Choroid plexus epithelial cell (primary cell): ENCODE results near the gene EPN3.

Source experiments
- DNase-seq: peaks from one replicate; pipeline ENCODE4 v3.0.0-alpha.2; 2010; ENCODE audit warnings: low read depth
- H3K4me3 ChIP-seq: 2 replicates; pipeline ENCODE4 v1.5.1; 2011; ENCODE audit warnings: low read depth, mild to moderate bottlenecking, control low read depth, low read length, moderate library complexity
- TF ChIP-seq, protein P1 (sequence below): conservative IDR thresholded peaks from 2 replicates; pipeline ENCODE4 v1.5.1; 2011; ENCODE audit warnings: low read depth, mild to moderate bottlenecking, control low read depth, inconsistent platforms, low read length, moderate library complexity

EPN3 gene

DNA sequence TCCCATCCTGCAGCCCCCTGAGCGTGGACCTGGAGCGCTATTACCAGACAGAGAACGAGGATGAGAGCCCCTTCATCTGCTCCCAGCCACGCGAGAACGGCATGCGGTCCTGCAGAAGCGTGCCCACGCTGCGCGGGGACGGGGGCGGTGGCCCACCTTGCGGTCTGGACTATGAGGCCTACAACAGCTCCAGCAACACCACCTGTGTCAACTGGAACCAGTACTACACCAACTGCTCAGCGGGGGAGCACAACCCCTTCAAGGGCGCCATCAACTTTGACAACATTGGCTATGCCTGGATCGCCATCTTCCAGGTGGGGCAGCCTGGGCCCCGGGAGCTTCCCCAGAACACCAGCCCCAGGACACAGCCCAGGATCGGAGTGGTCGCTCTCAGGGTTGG is 40.0 kb downstream of the EPN3 start:
- no peak overlapping the region for H3K4me3 ChIP-seq
- no peak for DNase-seq
- TF ChIP-seq, protein P1, sequence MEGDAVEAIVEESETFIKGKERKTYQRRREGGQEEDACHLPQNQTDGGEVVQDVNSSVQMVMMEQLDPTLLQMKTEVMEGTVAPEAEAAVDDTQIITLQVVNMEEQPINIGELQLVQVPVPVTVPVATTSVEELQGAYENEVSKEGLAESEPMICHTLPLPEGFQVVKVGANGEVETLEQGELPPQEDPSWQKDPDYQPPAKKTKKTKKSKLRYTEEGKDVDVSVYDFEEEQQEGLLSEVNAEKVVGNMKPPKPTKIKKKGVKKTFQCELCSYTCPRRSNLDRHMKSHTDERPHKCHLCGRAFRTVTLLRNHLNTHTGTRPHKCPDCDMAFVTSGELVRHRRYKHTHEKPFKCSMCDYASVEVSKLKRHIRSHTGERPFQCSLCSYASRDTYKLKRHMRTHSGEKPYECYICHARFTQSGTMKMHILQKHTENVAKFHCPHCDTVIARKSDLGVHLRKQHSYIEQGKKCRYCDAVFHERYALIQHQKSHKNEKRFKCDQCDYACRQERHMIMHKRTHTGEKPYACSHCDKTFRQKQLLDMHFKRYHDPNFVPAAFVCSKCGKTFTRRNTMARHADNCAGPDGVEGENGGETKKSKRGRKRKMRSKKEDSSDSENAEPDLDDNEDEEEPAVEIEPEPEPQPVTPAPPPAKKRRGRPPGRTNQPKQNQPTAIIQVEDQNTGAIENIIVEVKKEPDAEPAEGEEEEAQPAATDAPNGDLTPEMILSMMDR, result no peak

DNA sequence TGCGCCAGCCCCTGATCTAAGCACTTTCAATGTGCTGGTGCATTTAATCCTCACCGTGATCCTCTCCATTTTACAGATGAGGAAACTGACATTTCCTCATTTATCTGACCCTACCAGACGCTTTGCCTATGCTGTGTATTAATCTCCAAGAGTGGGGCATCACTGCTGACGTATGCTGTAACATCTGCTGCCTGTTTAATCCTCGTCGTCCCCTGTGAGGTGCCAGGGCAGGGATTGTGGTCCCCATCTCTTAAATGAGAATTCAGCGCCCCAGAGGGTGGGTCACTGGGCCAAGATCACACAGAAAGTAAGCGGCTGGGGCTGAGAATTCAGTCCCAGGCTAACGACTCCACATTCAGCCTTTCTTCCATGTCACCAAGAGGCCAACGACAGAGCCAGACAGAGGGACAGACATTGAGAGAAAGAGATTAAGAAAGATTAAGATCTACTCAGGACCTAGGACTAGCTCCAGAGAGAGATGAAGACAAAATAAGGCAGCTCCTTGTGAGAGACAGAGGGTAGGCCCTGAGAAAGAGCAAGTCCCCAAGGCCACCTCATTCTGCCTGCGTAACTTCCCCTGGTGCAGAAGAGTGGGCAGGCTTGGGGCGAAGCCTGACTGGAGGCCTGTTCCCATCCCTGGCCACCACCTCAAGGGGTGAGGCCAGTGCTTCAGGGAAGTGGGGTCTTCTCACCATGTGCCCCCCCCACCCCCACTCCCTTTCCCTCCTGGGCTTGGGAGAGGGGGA is 41.5 kb downstream of the EPN3 start:
- TF ChIP-seq, protein P1, result no peak
- H3K4me3 ChIP-seq, result no peak overlapping the region
- no peak for DNase-seq

DNA sequence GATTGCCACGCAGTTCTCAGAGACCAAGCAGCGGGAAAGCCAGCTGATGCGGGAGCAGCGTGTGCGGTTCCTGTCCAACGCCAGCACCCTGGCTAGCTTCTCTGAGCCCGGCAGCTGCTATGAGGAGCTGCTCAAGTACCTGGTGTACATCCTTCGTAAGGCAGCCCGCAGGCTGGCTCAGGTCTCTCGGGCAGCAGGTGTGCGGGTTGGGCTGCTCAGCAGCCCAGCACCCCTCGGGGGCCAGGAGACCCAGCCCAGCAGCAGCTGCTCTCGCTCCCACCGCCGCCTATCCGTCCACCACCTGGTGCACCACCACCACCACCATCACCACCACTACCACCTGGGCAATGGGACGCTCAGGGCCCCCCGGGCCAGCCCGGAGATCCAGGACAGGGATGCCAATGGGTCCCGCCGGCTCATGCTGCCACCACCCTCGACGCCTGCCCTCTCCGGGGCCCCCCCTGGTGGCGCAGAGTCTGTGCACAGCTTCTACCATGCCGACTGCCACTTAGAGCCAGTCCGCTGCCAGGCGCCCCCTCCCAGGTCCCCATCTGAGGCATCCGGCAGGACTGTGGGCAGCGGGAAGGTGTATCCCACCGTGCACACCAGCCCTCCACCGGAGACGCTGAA is 43.2 kb downstream of the EPN3 start:
- no peak overlapping the region for H3K4me3 ChIP-seq
- no peak for DNase-seq
- TF ChIP-seq, protein P1, result no peak

DNA sequence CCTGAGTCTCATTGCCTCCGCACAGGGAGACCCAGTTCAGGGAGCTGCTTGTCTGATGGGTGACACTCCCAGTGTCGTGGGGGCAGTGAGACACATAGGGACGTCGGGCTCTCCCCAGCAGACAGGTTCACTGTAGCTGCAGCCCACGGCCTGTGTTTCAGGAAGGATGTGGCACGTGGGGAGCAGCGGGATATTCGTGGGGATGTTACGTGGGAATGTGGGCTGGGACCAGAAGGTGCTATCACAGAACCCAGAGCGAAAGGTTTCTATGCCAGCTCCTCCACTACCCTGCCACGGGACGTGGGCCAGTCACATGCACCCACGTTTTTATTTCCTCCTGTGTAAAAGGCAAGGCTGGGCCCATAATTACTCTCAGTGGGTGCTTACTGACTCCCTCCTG is 44.3 kb downstream of the EPN3 start:
- DNase-seq, result no peak
- TF ChIP-seq, protein P1, result no peak
- H3K4me3 ChIP-seq, result no peak overlapping the region

DNA sequence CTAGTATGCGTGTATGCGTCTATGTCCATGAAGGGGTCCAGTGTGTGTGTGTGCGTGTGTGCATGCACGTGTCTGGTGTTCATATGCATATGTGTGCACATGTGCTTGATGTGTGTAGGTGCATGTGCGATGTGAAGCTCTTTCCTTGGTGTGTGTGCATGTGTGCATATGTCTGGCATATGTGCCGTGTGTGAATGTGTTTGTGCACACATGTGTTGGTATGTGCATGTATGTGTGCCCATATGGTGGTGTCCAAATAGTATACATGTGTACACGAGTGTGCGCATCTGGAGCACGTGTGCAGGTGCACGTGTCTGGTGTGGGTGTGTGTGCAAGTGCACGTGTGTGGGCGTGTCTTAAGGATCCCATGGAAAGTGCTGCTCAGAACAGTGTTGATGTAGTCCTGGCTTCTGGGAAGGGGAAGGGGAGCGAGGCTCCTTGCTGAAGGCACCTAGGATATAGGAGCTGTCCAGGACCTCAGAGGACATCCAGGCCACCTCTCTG is 45.0 kb downstream of the EPN3 start:
- no peak overlapping the region for H3K4me3 ChIP-seq
- TF ChIP-seq, protein P1, result no peak
- DNase-seq, result no peak

DNA sequence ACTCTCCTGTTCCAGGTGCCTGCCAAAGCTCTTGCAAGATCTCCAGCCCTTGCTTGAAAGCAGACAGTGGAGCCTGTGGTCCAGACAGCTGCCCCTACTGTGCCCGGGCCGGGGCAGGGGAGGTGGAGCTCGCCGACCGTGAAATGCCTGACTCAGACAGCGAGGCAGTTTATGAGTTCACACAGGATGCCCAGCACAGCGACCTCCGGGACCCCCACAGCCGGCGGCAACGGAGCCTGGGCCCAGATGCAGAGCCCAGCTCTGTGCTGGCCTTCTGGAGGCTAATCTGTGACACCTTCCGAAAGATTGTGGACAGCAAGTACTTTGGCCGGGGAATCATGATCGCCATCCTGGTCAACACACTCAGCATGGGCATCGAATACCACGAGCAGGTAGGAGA is 45.6 kb downstream of the EPN3 start:
- TF ChIP-seq, protein P1, result no peak
- no peak overlapping the region for H3K4me3 ChIP-seq
- DNase-seq, result no peak
